Sigmoid colon (tissue), 7 donors: ENCODE results near the gene LY6G6F. TPM values are rescaled to one million over a fixed set of nuclear protein-coding genes. Genes with fewer than 3 reads are reported as not detected.

ENCODE experiments used
- DNase-seq: peaks from one replicate; pipeline ENCODE4 v3.0.0-alpha.2; 2019
- H3K27ac ChIP-seq, 4 donors: fragments of 200-600 bp; sonication (generic); one replicate each; pipeline ENCODE4 v1.5.1; 2016 to 2019; ENCODE audit warnings: mild to moderate bottlenecking in 1 of 4
- H3K27me3 ChIP-seq, 3 donors: fragments of 200-600 bp; sonication (generic); one replicate each; pipeline ENCODE4 v1.5.1; 2019; ENCODE audit warnings: mild to moderate bottlenecking in 1 of 3
- H3K36me3 ChIP-seq, 4 donors: fragments of 200-600 bp; sonication (generic); one replicate each; pipeline ENCODE4 v1.5.1; 2016 to 2019
- H3K4me1 ChIP-seq, 4 donors: fragments of 200-600 bp; sonication (generic); one replicate each; pipeline ENCODE4 v1.5.1; 2017 to 2019
- H3K4me3 ChIP-seq, 4 donors: fragments of 200-600 bp; sonication (generic); one replicate each; pipeline ENCODE4 v1.5.1; 2017 to 2019; ENCODE audit warnings: mild to moderate bottlenecking in 2 of 4, moderate library complexity in 1 of 4
- H3K9me3 ChIP-seq, 4 donors: fragments of 200-600 bp in 3 of 4; sonication (generic) in 3 of 4; one replicate each; pipeline versions ENCODE4 v1.5.1 to v1.6.1; 2013 to 2019
- EP300 ChIP-seq, 4 donors: sonication (generic); formaldehyde crosslinking; IDR thresholded peaks; one replicate each; pipeline ENCODE4 v1.6.1; 2017; ENCODE audit warnings: antibody characterized with exemption in 4 of 4
- POLR2A ChIP-seq, 2 donors: fragments of 450-650 bp; IDR thresholded peaks; one replicate each; pipeline ENCODE4 v1.6.1; 2016; ENCODE audit warnings: antibody characterized with exemption in 2 of 2, mild to moderate bottlenecking in 2 of 2, moderate library complexity in 2 of 2
- POLR2AphosphoS5 ChIP-seq, 4 donors: sonication (generic); formaldehyde crosslinking; IDR thresholded peaks; one replicate each; pipeline ENCODE4 v1.6.1; 2017; ENCODE audit warnings: antibody characterized with exemption in 4 of 4
- WGBS, 2 donors: extraction: QIAGEN DNeasy Blood & Tissue Kit; methylation state at CpG; one replicate each; pipeline ENCODE4 v1.1.7; 2013; 5-methylcytosine and 5-hydroxymethylcytosine counted together
- intact Hi-C: fragments of 100-400 bp; cut with DNase I; formaldehyde crosslinking; loops from one replicate; pipeline ENCODE4 v1.15.1; 2023
- polyA plus RNA-seq, 3 donors: library from polyadenylated mRNA; stranded (reverse); fragments of 200-250 nt; gene quantifications; one replicate each; pipeline ENCODE4 v1.2.3, GENCODE V29; 2013
- total RNA-seq, 4 donors: library from RNA; depleted of rRNA; stranded (reverse); fragments of >200 nt; gene quantifications; one replicate each; pipeline ENCODE4 v1.1.0, GENCODE V29; 2016
- TF ChIP-seq, protein P1 (sequence below), 4 experiments: fragments of 450-650 bp in 3 of 4; fragments of 200-600 bp in 1 of 4; IDR thresholded peaks; one replicate each; pipeline ENCODE4 v1.5.1; 2016 to 2019; ENCODE audit warnings: antibody characterized with exemption in 4 of 4, mild to moderate bottlenecking in 3 of 4, moderate library complexity in 2 of 4
- donor health status: healthy with polysubstance abuse.
- donor health status: Bipolar disorder and iron deficiency.
- donor health status: healthy.

The LY6G6F gene, protein sequence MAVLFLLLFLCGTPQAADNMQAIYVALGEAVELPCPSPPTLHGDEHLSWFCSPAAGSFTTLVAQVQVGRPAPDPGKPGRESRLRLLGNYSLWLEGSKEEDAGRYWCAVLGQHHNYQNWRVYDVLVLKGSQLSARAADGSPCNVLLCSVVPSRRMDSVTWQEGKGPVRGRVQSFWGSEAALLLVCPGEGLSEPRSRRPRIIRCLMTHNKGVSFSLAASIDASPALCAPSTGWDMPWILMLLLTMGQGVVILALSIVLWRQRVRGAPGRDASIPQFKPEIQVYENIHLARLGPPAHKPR
- total RNA-seq: not detected
- polyA plus RNA-seq: not detected

DNA sequence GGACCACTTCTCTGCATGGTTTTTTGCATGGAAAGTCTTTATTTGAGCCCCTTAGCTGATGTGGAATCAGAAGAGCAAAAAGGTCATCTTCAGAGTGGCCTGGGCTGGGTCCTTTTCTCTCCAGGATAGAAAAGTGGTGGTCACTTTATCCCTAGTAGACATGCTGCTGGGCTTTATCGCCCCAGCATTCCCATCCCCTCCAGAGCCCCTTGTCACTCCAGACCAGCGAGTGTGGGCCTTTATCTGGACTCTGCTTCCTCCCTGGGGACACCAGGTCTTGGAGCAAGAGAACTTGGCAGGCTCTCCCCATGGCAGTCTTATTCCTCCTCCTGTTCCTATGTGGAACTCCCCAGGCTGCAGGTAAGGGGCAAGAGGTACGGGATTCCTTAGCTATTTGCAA lies at the start of gene LY6G6F:
TSS of gene LY6G6F (plus strand) at position 268 of the 400 bp plus-strand sequence. CDS start at position 309, 41 bp downstream.
- TF ChIP-seq POLR2AphosphoS5 (IDR thresholded peaks at IDR 0.05) (no peak), POLR2A (IDR thresholded peaks at IDR 0.05) (no peak), EP300 (IDR thresholded peaks at IDR 0.05) (no peak)
- TF ChIP-seq, protein P1, sequence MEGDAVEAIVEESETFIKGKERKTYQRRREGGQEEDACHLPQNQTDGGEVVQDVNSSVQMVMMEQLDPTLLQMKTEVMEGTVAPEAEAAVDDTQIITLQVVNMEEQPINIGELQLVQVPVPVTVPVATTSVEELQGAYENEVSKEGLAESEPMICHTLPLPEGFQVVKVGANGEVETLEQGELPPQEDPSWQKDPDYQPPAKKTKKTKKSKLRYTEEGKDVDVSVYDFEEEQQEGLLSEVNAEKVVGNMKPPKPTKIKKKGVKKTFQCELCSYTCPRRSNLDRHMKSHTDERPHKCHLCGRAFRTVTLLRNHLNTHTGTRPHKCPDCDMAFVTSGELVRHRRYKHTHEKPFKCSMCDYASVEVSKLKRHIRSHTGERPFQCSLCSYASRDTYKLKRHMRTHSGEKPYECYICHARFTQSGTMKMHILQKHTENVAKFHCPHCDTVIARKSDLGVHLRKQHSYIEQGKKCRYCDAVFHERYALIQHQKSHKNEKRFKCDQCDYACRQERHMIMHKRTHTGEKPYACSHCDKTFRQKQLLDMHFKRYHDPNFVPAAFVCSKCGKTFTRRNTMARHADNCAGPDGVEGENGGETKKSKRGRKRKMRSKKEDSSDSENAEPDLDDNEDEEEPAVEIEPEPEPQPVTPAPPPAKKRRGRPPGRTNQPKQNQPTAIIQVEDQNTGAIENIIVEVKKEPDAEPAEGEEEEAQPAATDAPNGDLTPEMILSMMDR (IDR thresholded peaks at IDR 0.05): no peak
- H3K9me3 ChIP-seq: no peaks in the 10 kb centered on the region
- H3K36me3 ChIP-seq: no peaks in the 10 kb centered on the region
- H3K27ac ChIP-seq: no peak within 1 kb of the TSS
- H3K27me3 ChIP-seq: no peaks in the 10 kb centered on the region
- intact Hi-C loops: loop anchor here (5.0 to 10.0 kb wide), 2 partner anchors 86 to 162 kb away; partner anchors contain the start of genes ATP6V1G2, DDX39B and NFKBIL1
- H3K4me1 ChIP-seq: peaks cover 0 to 17% (median 9%) of the 10 kb centered on the region in 4 donors
- H3K4me3 ChIP-seq: no peak within 1 kb of the TSS
- 77 to 88% methylated on average over 3 of the region's 3 CpGs for WGBS, 2 donors
- no peak for DNase-seq

DNA sequence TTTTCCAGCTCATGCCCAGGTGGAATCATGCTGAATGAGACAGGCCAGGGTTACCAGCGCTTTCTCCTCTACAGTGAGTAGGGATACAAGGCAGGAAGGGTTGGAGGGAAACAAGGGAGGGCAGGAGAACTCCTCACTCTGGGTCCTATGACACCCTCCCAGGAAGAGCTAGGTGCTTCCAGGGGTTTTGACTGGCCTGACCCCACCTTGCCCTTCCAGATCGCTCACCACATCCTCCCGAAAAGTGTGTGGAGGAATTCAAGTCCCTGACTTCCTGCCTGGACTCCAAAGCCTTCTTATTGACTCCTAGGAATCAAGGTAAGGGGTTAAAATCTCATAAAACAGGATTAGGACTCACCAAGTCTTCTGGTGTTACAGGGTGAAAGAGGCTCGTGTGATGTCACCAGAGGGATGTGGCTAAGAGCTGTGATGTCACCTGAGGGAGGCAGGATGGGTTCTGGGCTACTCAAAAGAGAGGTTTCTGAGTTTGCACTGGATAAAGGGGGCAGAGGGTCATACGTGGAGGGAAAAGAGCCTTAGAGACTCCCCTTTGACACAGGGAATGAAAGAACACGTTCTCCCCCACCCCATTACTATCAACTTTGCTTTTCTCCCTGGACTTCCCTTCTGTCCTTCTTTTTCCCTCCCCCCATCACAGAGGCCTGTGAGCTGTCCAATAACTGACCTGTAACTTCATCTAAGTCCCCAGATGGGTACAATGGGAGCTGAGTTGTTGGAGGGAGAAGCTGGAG lies 49.1 kb upstream of the LY6G6F start:
- Histone ChIP-seq H3K27ac (peak overlapping the region in 2 of 4 donors; percentile 5 to 98), H3K9me3 (no peaks in the 10 kb centered on the region), H3K27me3 (no peaks in the 10 kb centered on the region), H3K4me3 (no peak overlapping the region), H3K4me1 (peaks cover 0 to 58% (median 47%) of the 10 kb centered on the region in 4 donors), H3K36me3 (peaks cover 0 to 29% (median 7%) of the 10 kb centered on the region in 4 donors)
- no peak for DNase-seq
- intact Hi-C loops: no loop called here
- TF ChIP-seq POLR2AphosphoS5 (IDR thresholded peaks at IDR 0.05): no peak
- TF ChIP-seq, protein P1 (IDR thresholded peaks at IDR 0.05): no peak
- no peak for TF ChIP-seq POLR2A (IDR thresholded peaks at IDR 0.05)
- no peak for TF ChIP-seq EP300 (IDR thresholded peaks at IDR 0.05)
- 79 to 83% methylated on average over 6 of the region's 6 CpGs for WGBS, 2 donors

DNA sequence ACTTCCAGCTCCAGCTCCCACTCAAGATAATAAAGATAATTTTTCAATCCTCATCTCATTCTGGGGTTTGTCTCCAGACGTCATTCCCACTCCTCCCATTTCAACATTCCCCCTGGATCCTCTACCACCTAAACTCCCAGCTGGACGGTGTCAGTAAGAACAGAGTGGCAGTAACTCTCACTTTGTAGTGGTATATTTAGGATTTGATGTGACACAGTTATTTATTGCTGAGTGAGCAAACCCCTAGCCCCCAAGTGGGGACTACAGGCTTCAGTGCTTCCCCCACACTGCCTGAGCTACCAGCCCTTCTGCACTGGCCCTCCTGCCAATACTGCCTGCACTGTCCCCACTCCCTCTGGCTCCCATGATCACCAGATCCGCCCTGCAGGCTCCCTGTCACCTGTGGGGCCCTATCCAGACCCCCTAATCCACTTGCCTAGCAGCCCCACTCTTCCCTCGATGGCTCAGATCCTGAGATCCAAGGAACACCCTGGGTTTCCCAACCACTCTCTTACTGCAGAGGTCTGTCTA lies 48.4 kb upstream of the LY6G6F start:
- H3K4me1 ChIP-seq: peaks cover 0 to 59% (median 52%) of the 10 kb centered on the region in 4 donors
- H3K27ac ChIP-seq: peak overlapping the region in 2 of 4 donors; percentile 5 to 98
- intact Hi-C loops: no loop called here
- no peaks in the 10 kb centered on the region for H3K27me3 ChIP-seq
- DNase-seq: no peak
- 86 to 88% methylated on average over 4 of the region's 4 CpGs for whole genome bisulfite sequencing, 2 donors
- TF ChIP-seq POLR2A (IDR thresholded peaks at IDR 0.05) (no peak), POLR2AphosphoS5 (IDR thresholded peaks at IDR 0.05) (no peak), EP300 (IDR thresholded peaks at IDR 0.05) (no peak)
- TF ChIP-seq, protein P1 (IDR thresholded peaks at IDR 0.05): no peak
- peaks cover 0 to 30% (median 7%) of the 10 kb centered on the region in 4 donors for H3K36me3 ChIP-seq
- no peaks in the 10 kb centered on the region for H3K9me3 ChIP-seq
- no peak overlapping the region for H3K4me3 ChIP-seq

DNA sequence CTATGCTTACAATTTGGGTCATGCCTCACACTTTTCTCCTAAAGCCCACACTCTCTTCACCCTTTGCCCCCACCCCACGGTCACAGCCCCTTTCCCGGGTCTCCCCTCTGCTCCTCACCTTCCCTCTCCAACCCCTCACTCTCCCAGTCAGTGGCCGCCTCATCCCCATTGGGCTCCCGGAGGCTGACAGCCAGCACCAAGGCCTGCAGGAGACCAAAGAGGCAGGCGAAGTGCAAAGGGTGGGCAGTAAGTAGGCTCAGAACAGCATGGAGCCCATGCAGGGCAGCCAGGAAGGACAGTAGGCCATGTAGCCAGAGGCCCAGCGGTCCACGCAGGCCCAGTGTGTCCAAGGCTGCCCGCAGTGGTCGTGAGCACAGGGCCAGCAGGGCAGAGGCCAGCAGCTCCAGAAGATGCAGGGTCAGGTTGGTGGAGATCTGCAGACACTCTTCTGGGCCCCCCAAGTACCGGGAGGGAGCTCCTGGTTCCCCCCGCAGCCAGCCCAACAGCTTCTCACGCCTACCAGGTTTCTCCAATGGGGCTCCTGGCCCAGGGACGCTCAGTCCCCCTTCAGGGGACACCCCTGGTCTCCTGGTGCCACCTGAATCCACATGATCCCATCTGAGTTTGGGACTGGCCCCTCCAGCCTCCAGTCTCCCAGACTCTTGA lies 47.5 kb upstream of the LY6G6F start:
- Histone ChIP-seq H3K4me3 (peak overlapping the region; percentile 66 to 88 (median 73)), H3K27me3 (no peaks in the 10 kb centered on the region), H3K4me1 (peaks cover 0 to 61% (median 55%) of the 10 kb centered on the region in 4 donors), H3K9me3 (no peaks in the 10 kb centered on the region), H3K27ac (peak overlapping the region; percentile 87 to 98 (median 90)), H3K36me3 (peaks cover 0 to 30% (median 10%) of the 10 kb centered on the region in 4 donors)
- intact Hi-C loops: no loop called here
- TF ChIP-seq POLR2AphosphoS5 (IDR thresholded peaks at IDR 0.05) (no peak), POLR2A (IDR thresholded peaks at IDR 0.05) (no peak), EP300 (IDR thresholded peaks at IDR 0.05) (no peak)
- TF ChIP-seq, protein P1 (IDR thresholded peaks at IDR 0.05): no peak
- 85 to 89% methylated on average over 13 of the region's 13 CpGs for WGBS, 2 donors
- no peak for DNase-seq
